Gastrocnemius medialis (tissue), 4 donors: ENCODE measurements around the gene C10orf90. TPM values are rescaled to one million over a fixed set of nuclear protein-coding genes. Genes with fewer than 3 reads are reported as not detected.

Experiments used
- ATAC-seq, 2 donors: fragments of 150-250 bp; one replicate each; pipeline ENCODE4 v1.9.1; 2016
- DNase-seq, 2 donors: peaks; one replicate each; pipeline ENCODE4 v3.0.0-alpha.2; 2019
- H3K27ac ChIP-seq, 4 donors: fragments of 200-600 bp; sonication (generic); 1 replicate in 1 of 4; 2 replicates in 3 of 4; pipeline ENCODE4 v1.5.1; 2016 to 2018; ENCODE audit warnings: mild to moderate bottlenecking in 2 of 4, moderate library complexity in 1 of 4
- H3K27me3 ChIP-seq, 3 donors: fragments of 200-600 bp; sonication (generic) in 2 of 3; 1 replicate in 1 of 3; 2 replicates in 2 of 3; pipeline versions ENCODE4 v1.5.1 to v1.6.0; 2016 to 2019; ENCODE audit warnings: mild to moderate bottlenecking in 1 of 3, moderate library complexity in 1 of 3
- H3K36me3 ChIP-seq, 2 donors: fragments of 200-600 bp; sonication (generic) in 1 of 2; one replicate each; pipeline ENCODE4 v1.5.1; 2017 to 2018
- H3K4me1 ChIP-seq, 2 donors: fragments of 200-600 bp; sonication (generic) in 1 of 2; one replicate each; pipeline ENCODE4 v1.5.1; 2016 to 2017; ENCODE audit warnings: mild to moderate bottlenecking in 2 of 2
- H3K4me3 ChIP-seq, 4 donors: fragments of 200-600 bp; sonication (generic) in 3 of 4; 1 replicate in 1 of 4; 2 replicates in 3 of 4; pipeline ENCODE4 v1.5.1; 2016 to 2019; ENCODE audit warnings: mild to moderate bottlenecking in 2 of 4
- H3K9me3 ChIP-seq, 3 donors: fragments of 200-600 bp; sonication (generic) in 2 of 3; 1 replicate in 1 of 3; 2 replicates in 2 of 3; pipeline ENCODE4 v1.5.1; 2016 to 2019
- CTCF ChIP-seq, 5 experiments: fragments of 450-650 bp in 3 of 5; fragments of 200-600 bp in 2 of 5; sonication (generic) in 2 of 5; IDR thresholded peaks in 4 of 5; conservative IDR thresholded peaks in 1 of 5; 1 replicate in 4 of 5; 2 replicates in 1 of 5; pipeline ENCODE4 v1.5.1; 2016 to 2019; ENCODE audit warnings: antibody characterized with exemption in 5 of 5, mild to moderate bottlenecking in 3 of 5, moderate library complexity in 3 of 5
- POLR2A ChIP-seq, 2 donors: fragments of 450-650 bp; IDR thresholded peaks; one replicate each; pipeline ENCODE4 v1.6.1; 2017; ENCODE audit warnings: antibody characterized with exemption in 2 of 2, mild to moderate bottlenecking in 2 of 2, moderate library complexity in 2 of 2
- in situ Hi-C, 4 donors: fragments of 200-750 bp; cut with MboI; loops; one replicate each; pipeline versions ENCODE4 v1.15.0 to v1.8.0; 2017; ENCODE audit warnings: low sequenced_read_pairs in 4 of 4
- intact Hi-C: fragments of 100-400 bp; cut with DNase I; formaldehyde crosslinking; loops from one replicate; pipeline ENCODE4 v1.15.1; 2023; ENCODE audit warnings: low total_unique reads
- total RNA-seq, 4 donors: library from RNA; depleted of rRNA; stranded (reverse); fragments of >200 nt; gene quantifications; one replicate each; pipeline versions ENCODE4 v1.1.0 to v1.2.3, GENCODE V29; 2016

Gene C10orf90
- total RNA-seq, 4 donors from 2014 or later: not detected

GRCh38 chr10:126659750-126660149 lies 10.7 kb downstream of the C10orf90 start:
- DNase-seq (no peak), ATAC-seq (no peak)
- Histone ChIP-seq H3K36me3 (no peaks in the 10 kb centered on the region), H3K27me3 (peaks cover 0 to 2% (median 0%) of the 10 kb centered on the region in 3 donors), H3K4me3 (no peak overlapping the region), H3K4me1 (no peaks in the 10 kb centered on the region), H3K27ac (no peak overlapping the region), H3K9me3 (no peaks in the 10 kb centered on the region)
- intact Hi-C loops (no loop called here), in situ Hi-C loops (loop anchor here in 1 of 4 donors (10.0 kb wide), 1 partner anchor 235 kb away; no protein-coding TSS in a partner anchor)
- no peak for TF ChIP-seq CTCF (IDR thresholded peaks at IDR 0.05 in 4 of 5, conservative IDR thresholded peaks at IDR 0.05 in 1 of 5)
- TF ChIP-seq POLR2A (IDR thresholded peaks at IDR 0.05): no peak

DNA sequence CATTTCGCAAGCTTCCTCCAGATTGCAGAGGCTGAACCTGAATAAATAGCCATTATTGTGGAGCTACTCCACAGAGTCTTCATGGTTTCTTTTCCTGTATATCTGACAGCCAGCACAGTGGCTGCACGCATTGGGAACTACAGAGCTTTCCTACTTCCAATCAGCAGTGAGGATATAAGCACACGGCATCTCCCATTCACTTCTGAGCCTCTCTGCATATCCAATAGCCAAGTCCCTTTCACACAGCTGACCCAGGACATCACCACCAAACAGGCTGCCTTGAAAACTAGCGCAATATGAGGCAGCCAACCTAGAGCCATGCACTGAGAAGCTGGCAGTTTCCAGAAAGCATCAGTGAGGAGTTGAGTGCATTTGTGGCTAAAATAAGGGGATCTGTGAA lies 11.6 kb downstream of the C10orf90 start:
- no peak for DNase-seq
- Histone ChIP-seq H3K27ac (no peak overlapping the region), H3K36me3 (no peaks in the 10 kb centered on the region), H3K4me1 (no peaks in the 10 kb centered on the region), H3K4me3 (no peak overlapping the region), H3K9me3 (no peaks in the 10 kb centered on the region), H3K27me3 (peaks cover 0 to 2% (median 0%) of the 10 kb centered on the region in 3 donors)
- TF ChIP-seq CTCF (IDR thresholded peaks at IDR 0.05 in 4 of 5, conservative IDR thresholded peaks at IDR 0.05 in 1 of 5): no peak
- TF ChIP-seq POLR2A (IDR thresholded peaks at IDR 0.05): no peak
- in situ Hi-C loops (no loop called here), intact Hi-C loops (no loop called here)
- ATAC-seq: no peak

DNA sequence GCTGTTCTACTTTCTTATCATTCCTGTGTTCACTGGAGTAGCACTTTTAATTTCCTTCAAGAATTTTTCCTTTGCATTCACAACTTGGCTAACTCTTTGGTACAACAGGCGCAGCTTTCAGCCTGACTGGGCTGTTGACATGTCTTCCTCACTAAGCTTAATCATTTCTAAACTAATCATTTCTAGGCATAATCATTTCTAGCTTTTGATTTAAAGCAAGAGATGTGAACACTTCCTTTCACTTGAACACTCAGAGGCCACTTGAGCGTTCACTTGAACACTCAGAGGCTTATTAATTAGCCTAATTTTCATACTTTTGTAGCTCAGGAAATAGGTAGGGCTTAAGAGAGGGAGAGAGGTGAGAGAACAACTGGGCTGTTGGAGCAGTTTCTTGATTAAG lies 15.9 kb downstream of the C10orf90 start:
- DNase-seq (no peak), ATAC-seq (no peak)
- H3K27ac ChIP-seq: no peak overlapping the region
- no peaks in the 10 kb centered on the region for H3K27me3 ChIP-seq
- in situ Hi-C loops: no loop called here
- TF ChIP-seq POLR2A (IDR thresholded peaks at IDR 0.05) (no peak), CTCF (IDR thresholded peaks at IDR 0.05 in 4 of 5, conservative IDR thresholded peaks at IDR 0.05 in 1 of 5) (no peak)
- no peaks in the 10 kb centered on the region for H3K36me3 ChIP-seq
- H3K4me3 ChIP-seq: no peak overlapping the region
- no peaks in the 10 kb centered on the region for H3K4me1 ChIP-seq
- H3K9me3 ChIP-seq: no peaks in the 10 kb centered on the region
- intact Hi-C loops: no loop called here

GRCh38 chr10:126651467-126651866 lies 19.0 kb downstream of the C10orf90 start:
- Histone ChIP-seq H3K27ac (no peak overlapping the region), H3K4me3 (no peak overlapping the region), H3K36me3 (no peaks in the 10 kb centered on the region), H3K9me3 (no peaks in the 10 kb centered on the region), H3K27me3 (no peaks in the 10 kb centered on the region), H3K4me1 (no peaks in the 10 kb centered on the region)
- DNase-seq: no peak
- ATAC-seq: no peak
- intact Hi-C loops: no loop called here
- no peak for TF ChIP-seq CTCF (IDR thresholded peaks at IDR 0.05 in 4 of 5, conservative IDR thresholded peaks at IDR 0.05 in 1 of 5)
- no peak for TF ChIP-seq POLR2A (IDR thresholded peaks at IDR 0.05)
- in situ Hi-C loops: no loop called here

GRCh38 chr10:126650161-126650560 lies 20.3 kb downstream of the C10orf90 start:
- TF ChIP-seq POLR2A (IDR thresholded peaks at IDR 0.05): no peak
- no peak for TF ChIP-seq CTCF (IDR thresholded peaks at IDR 0.05 in 4 of 5, conservative IDR thresholded peaks at IDR 0.05 in 1 of 5)
- in situ Hi-C loops: no loop called here
- DNase-seq (no peak), ATAC-seq (no peak)
- no peak overlapping the region for H3K4me3 ChIP-seq
- H3K27ac ChIP-seq: no peak overlapping the region
- H3K27me3 ChIP-seq: no peaks in the 10 kb centered on the region
- H3K9me3 ChIP-seq: no peaks in the 10 kb centered on the region
- H3K36me3 ChIP-seq: no peaks in the 10 kb centered on the region
- intact Hi-C loops: no loop called here
- H3K4me1 ChIP-seq: no peaks in the 10 kb centered on the region
